Measurements from ENCODE around the gene ITPR2. TPM values are rescaled to one million over a fixed set of nuclear protein-coding genes. Genes with fewer than 3 reads are reported as not detected.

Gene ITPR2
- total and polyA plus RNA-seq, 2 of the 8 experiments (the other 6 are each of a cell fraction or from before 2014, with no cell fraction given): 4.1 to 48.3 TPM

DNA sequence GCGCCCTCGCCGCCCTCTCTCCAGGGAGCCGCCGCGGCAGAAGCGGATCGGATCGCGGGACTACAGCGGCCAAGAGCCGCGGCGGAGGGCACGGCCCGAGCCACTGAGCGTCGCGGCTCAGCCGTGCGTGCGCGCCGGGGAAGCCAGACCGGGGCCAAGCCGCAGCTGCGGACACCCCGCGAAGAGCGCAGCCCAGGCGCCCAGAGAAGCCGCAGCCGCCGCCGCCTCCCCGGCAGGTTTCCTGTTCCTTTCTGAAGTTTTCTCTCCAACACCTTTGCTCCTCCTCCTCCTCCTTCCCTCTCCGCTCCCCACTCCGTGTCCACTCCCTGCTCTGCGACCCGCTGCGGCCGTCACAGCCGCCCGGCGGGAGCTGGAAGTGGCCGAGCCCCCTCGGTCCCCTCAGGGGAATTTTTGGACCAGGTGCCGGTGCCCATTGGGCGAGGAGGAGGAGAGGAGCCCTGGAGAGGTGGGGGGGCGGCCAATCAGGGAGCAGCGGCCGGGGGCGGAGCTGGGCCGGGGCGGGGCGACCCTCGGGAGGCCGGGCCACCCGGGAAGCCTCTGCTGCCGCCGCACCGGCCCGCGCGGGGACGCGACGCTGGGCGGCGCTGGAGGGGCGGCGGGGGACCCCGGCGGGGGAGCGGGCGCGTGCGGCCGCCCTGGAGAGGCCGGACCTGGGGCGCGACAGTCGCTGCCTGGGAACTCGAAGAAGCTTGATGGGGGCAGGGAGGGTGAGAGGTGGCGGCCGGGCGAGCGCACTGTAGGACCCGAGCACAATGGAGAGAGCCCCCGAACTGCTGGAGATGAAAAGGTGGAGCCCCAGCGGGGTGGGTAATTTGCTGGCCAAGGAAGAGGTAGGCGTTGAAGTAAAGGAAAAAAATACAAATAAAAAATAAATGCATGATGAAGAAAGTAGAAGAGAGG is at the start of gene ITPR2 (continued):
- TF ChIP-seq SAP30 (IDR thresholded peaks at IDR 0.05; ENCODE audit: insufficient read depth, insufficient replicate concordance, low read length) (peak; percentile 2), GTF2F1 (IDR thresholded peaks at IDR 0.05; ENCODE audit: borderline replicate concordance, low read depth, low read length) (no peak), POU5F1 (IDR thresholded peaks at IDR 0.05; ENCODE audit: low read depth, low read length) (no peak), CBX8 (IDR thresholded peaks at IDR 0.05; ENCODE audit: borderline replicate concordance, low read depth, low read length) (no peak), KDM5A (IDR thresholded peaks at IDR 0.05; ENCODE audit: low read length) (no peak), CEBPB (IDR thresholded peaks at IDR 0.05; ENCODE audit: low read depth, low read length) (no peak), SIX5 (IDR thresholded peaks at IDR 0.05; ENCODE audit: low read depth, low read length) (no peak), CBX5 (IDR thresholded peaks at IDR 0.05; ENCODE audit: low read depth, low read length) (no peak), RNF2 (IDR thresholded peaks at IDR 0.05; ENCODE audit: borderline replicate concordance, low read depth, low read length, missing control alignments, poor library complexity, severe bottlenecking) (no peak), NANOG (IDR thresholded peaks at IDR 0.05; ENCODE audit: insufficient read depth, low read depth, low read length, poor library complexity, severe bottlenecking) (no peak), TEAD4 (IDR thresholded peaks at IDR 0.05; ENCODE audit: low read depth, low read length) (no peak), TAF7 (optimal IDR thresholded peaks at IDR 0.05; ENCODE audit: borderline replicate concordance, low read depth, low read length) (peak; percentile 57), SP1 (IDR thresholded peaks at IDR 0.05; ENCODE audit: low read depth, low read length) (no peak), KDM4A (IDR thresholded peaks at IDR 0.05; ENCODE audit: low read depth, low read length, severe bottlenecking) (peak; percentile 39), CTBP2 (IDR thresholded peaks at IDR 0.05; ENCODE audit: borderline replicate concordance, insufficient read depth, insufficient read length, low read length) (peak; percentile 22), ASH2L (IDR thresholded peaks at IDR 0.05; ENCODE audit: low read length) (peak; percentile 42), JUN (IDR thresholded peaks at IDR 0.05; ENCODE audit: low read depth, low read length) (no peak), PHF8 (conservative IDR thresholded peaks at IDR 0.05; ENCODE audit: low read depth, low read length) (peak; percentile 49), YY1 (IDR thresholded peaks at IDR 0.05; ENCODE audit: low read depth, low read length) (no peak)
- TF ChIP-seq, protein P1, sequence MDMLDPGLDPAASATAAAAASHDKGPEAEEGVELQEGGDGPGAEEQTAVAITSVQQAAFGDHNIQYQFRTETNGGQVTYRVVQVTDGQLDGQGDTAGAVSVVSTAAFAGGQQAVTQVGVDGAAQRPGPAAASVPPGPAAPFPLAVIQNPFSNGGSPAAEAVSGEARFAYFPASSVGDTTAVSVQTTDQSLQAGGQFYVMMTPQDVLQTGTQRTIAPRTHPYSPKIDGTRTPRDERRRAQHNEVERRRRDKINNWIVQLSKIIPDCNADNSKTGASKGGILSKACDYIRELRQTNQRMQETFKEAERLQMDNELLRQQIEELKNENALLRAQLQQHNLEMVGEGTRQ (IDR thresholded peaks at IDR 0.05; ENCODE audit: low read length): no peak
- TF ChIP-seq, protein P2, sequence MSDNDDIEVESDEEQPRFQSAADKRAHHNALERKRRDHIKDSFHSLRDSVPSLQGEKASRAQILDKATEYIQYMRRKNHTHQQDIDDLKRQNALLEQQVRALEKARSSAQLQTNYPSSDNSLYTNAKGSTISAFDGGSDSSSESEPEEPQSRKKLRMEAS (IDR thresholded peaks at IDR 0.05): peak; percentile 24
